GM19025 (cell line): ENCODE results near the gene TANGO6.

ENCODE experiments used
- ATAC-seq: cut with Tn5 transposase; IDR thresholded peaks from one replicate; pipeline ENCODE4 v1.9.1; 2021; ENCODE audit warnings: mild to moderate bottlenecking, low read depth, moderate library complexity; ENCODE audit not compliant: unreplicated experiment

TANGO6 gene

GRCh38 chr16:68860978-68861892, 17.9 kb downstream of the TANGO6 start:
- ATAC-seq = no peak

GRCh38 chr16:68866933-68867332, 23.6 kb downstream of the TANGO6 start:
- ATAC-seq = no peak

- no peak for ATAC-seq
Observed at GRCh38 chr16:68869492-68870088, 26.3 kb downstream of the TANGO6 start.

- no peak for ATAC-seq
Observed at GRCh38 chr16:68873635-68874471, 30.5 kb downstream of the TANGO6 start.

- no peak for ATAC-seq
Observed at GRCh38 chr16:68875871-68876270, 32.5 kb downstream of the TANGO6 start.

- no peak for ATAC-seq
Observed at GRCh38 chr16:68883685-68884084, 40.4 kb downstream of the TANGO6 start.

- ATAC-seq = no peak
Observed at GRCh38 chr16:68884401-68884800, 41.1 kb downstream of the TANGO6 start.

- no peak for ATAC-seq
Observed at GRCh38 chr16:68884861-68885720, 41.8 kb downstream of the TANGO6 start.

GRCh38 chr16:68887107-68887506, 43.8 kb downstream of the TANGO6 start:
- no peak for ATAC-seq

- no peak for ATAC-seq
Observed at GRCh38 chr16:68889508-68890150, 46.3 kb downstream of the TANGO6 start.

- no peak for ATAC-seq
Observed at GRCh38 chr16:68892214-68892613, 48.9 kb downstream of the TANGO6 start.

- no peak for ATAC-seq
Observed at GRCh38 chr16:68892898-68893297, 49.6 kb downstream of the TANGO6 start.

GRCh38 chr16:68893710-68894705, 50.7 kb downstream of the TANGO6 start:
- ATAC-seq = no peak

GRCh38 chr16:68894714-68895113, 51.4 kb downstream of the TANGO6 start:
- no peak for ATAC-seq

- no peak for ATAC-seq
Observed at GRCh38 chr16:68898026-68898425, 54.7 kb downstream of the TANGO6 start.

GRCh38 chr16:68900009-68900408, 56.7 kb downstream of the TANGO6 start:
- no peak for ATAC-seq

- no peak for ATAC-seq
Observed at GRCh38 chr16:68902003-68902968, 59.0 kb downstream of the TANGO6 start.
